Measurements from ENCODE around the gene COL1A2.

DNA sequence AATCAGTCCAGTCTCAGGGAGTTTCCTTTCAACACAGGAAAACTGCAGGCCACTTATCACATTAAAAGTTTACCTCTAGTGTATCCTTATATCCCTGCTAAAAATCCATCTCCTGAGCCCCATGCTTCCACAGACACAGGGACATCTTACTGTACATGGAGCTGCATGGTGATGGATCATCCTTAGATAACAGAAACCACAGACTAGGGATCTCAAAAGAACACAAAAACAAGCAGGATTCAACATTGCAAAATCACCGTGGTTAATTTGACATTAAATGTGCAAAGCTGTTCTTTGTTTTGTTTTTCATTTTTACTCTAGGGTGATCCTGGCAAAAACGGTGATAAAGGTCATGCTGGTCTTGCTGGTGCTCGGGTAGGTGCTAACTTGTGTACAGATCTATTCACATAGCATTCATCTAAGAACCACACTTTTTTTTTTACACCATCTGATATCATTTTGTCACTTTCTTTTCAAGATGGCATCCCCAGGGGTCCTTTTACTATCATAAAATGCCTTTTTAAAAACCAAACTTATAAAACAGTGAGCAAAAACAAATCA is 18.1 kb downstream of the COL1A2 start:
- TF ChIP-seq EP300 (IDR thresholded peaks at IDR 0.05): no peak
- TF ChIP-seq, protein P1, sequence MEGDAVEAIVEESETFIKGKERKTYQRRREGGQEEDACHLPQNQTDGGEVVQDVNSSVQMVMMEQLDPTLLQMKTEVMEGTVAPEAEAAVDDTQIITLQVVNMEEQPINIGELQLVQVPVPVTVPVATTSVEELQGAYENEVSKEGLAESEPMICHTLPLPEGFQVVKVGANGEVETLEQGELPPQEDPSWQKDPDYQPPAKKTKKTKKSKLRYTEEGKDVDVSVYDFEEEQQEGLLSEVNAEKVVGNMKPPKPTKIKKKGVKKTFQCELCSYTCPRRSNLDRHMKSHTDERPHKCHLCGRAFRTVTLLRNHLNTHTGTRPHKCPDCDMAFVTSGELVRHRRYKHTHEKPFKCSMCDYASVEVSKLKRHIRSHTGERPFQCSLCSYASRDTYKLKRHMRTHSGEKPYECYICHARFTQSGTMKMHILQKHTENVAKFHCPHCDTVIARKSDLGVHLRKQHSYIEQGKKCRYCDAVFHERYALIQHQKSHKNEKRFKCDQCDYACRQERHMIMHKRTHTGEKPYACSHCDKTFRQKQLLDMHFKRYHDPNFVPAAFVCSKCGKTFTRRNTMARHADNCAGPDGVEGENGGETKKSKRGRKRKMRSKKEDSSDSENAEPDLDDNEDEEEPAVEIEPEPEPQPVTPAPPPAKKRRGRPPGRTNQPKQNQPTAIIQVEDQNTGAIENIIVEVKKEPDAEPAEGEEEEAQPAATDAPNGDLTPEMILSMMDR (IDR thresholded peaks at IDR 0.05): no peak

All from suprapubic skin (tissue), 3 donors.